ENCODE results near the gene VTI1A. TPM values are rescaled to one million over a fixed set of nuclear protein-coding genes. Genes with fewer than 3 reads are reported as not detected.

VTI1A gene
- total and polyA plus RNA-seq, 2 of the 13 experiments (the other 11 are each of a cell fraction or from before 2014, with no cell fraction given), result 11.7 to 32.7 TPM

- Histone ChIP-seq H3K9me3 (ENCODE audit: low read length) (no peaks in the 10 kb centered on the region), H3K9ac (ENCODE audit: insufficient read depth, low read depth, low read length) (no peak overlapping the region), H3K79me2 (ENCODE audit: insufficient read depth, low read length) (no peaks in the 10 kb centered on the region), H3K36me3 (replicated peaks in 1 of 2; ENCODE audit: control insufficient read depth in 1 of 2, insufficient read depth in 2 of 2, low read length in 2 of 2) (no peaks in the 10 kb centered on the region; a peak in 1 of 5 replicates), H3K4me2 (ENCODE audit: low read depth, low read length) (no peak overlapping the region), H4K20me1 (ENCODE audit: insufficient read depth, low read length) (no peaks in the 10 kb centered on the region), H2AFZ (ENCODE audit: low read length) (no peak overlapping the region), H3K27ac (ENCODE audit: extremely low read length, insufficient read depth, low read length) (peak overlapping the region; percentile 9), H3K4me1 (ENCODE audit: insufficient read depth, low read length) (peaks cover 77% of the 10 kb centered on the region), H3K27me3 (ENCODE audit: control insufficient read depth in 1 of 2, insufficient read depth in 2 of 2, low read length in 2 of 2) (no peaks in the 10 kb centered on the region), H3K4me3 (replicated peaks in 1 of 3; ENCODE audit: insufficient read depth in 1 of 3, low read depth in 2 of 3, low read length in 3 of 3) (no peak overlapping the region)
- TF ChIP-seq, protein P1, sequence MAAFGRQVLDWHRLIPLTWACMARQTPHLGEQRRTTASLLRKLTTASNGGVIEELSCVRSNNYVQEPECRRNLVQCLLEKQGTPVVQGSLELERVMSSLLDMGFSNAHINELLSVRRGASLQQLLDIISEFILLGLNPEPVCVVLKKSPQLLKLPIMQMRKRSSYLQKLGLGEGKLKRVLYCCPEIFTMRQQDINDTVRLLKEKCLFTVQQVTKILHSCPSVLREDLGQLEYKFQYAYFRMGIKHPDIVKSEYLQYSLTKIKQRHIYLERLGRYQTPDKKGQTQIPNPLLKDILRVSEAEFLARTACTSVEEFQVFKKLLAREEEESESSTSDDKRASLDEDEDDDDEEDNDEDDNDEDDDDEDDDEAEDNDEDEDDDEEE (CRISPR knock-in tag; IDR thresholded peaks at IDR 0.05), result no peak
- no peak for TF ChIP-seq NFE2L1 (CRISPR knock-in tag; IDR thresholded peaks at IDR 0.05; ENCODE audit: borderline replicate concordance)
- no peak for TF ChIP-seq ZNF891 (CRISPR knock-in tag; IDR thresholded peaks at IDR 0.05)
- TF ChIP-seq HES4 (CRISPR knock-in tag; IDR thresholded peaks at IDR 0.05; ENCODE audit: borderline replicate concordance), result no peak
- TF ChIP-seq ZNF432 (CRISPR knock-in tag; IDR thresholded peaks at IDR 0.05; ENCODE audit: borderline replicate concordance), result no peak
- TF ChIP-seq ZNF180 (CRISPR knock-in tag; IDR thresholded peaks at IDR 0.05; ENCODE audit: borderline replicate concordance, low read depth), result no peak
- TF ChIP-seq REXO4 (CRISPR knock-in tag; IDR thresholded peaks at IDR 0.05; ENCODE audit: borderline replicate concordance), result no peak
- TF ChIP-seq REST (IDR thresholded peaks at IDR 0.05; ENCODE audit: borderline replicate concordance in 1 of 2, low read depth in 1 of 2, low read length in 2 of 2), result no peak
- TF ChIP-seq TAF15 (IDR thresholded peaks at IDR 0.05; ENCODE audit: low read depth, low read length, poor library complexity, severe bottlenecking), result no peak
- no peak for TF ChIP-seq BHLHE40 (IDR thresholded peaks at IDR 0.05; ENCODE audit: low read length)
- no peak for TF ChIP-seq WIZ (CRISPR knock-in tag; IDR thresholded peaks at IDR 0.05)
- TF ChIP-seq ZNF337 (CRISPR knock-in tag; IDR thresholded peaks at IDR 0.05; ENCODE audit: borderline replicate concordance, low read depth), result no peak
- TF ChIP-seq ZNF577 (CRISPR knock-in tag; IDR thresholded peaks at IDR 0.05; ENCODE audit: borderline replicate concordance, low read depth), result no peak
- no peak for TF ChIP-seq ZNF780A (CRISPR knock-in tag; IDR thresholded peaks at IDR 0.05)
- TF ChIP-seq, protein P2, sequence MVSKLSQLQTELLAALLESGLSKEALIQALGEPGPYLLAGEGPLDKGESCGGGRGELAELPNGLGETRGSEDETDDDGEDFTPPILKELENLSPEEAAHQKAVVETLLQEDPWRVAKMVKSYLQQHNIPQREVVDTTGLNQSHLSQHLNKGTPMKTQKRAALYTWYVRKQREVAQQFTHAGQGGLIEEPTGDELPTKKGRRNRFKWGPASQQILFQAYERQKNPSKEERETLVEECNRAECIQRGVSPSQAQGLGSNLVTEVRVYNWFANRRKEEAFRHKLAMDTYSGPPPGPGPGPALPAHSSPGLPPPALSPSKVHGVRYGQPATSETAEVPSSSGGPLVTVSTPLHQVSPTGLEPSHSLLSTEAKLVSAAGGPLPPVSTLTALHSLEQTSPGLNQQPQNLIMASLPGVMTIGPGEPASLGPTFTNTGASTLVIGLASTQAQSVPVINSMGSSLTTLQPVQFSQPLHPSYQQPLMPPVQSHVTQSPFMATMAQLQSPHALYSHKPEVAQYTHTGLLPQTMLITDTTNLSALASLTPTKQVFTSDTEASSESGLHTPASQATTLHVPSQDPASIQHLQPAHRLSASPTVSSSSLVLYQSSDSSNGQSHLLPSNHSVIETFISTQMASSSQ (IDR thresholded peaks at IDR 0.05; ENCODE audit: low read depth), result no peak
- TF ChIP-seq, protein P2 (CRISPR knock-in tag; IDR thresholded peaks at IDR 0.05; ENCODE audit: borderline replicate concordance), result no peak
- 91% methylated on average over 10 of the region's 10 CpGs for WGBS (ENCODE audit: low lambda C conversion rate)
- in situ Hi-C loops (cut with HindIII; ENCODE audit: extremely low pct_ligation_motif_present, low pct_unique_long_range_greater_than_20kb), result no loop called here
- ChIA-PET CTCF (ENCODE audit: low intra/inter-chr PET ratio, low total read pairs) (no interaction called here), POLR2A (interaction anchor here (2.4 kb wide), 1 partner anchor 15 kb away, joined by 12 read pairs; no protein-coding TSS in a partner anchor)
- DNase-seq (ENCODE audit: low spot score) (no peak), FAIRE-seq (no peak), ATAC-seq (no peak)
- intact Hi-C loops (cut with micrococcal nuclease; ENCODE audit: unreplicated experiment), result no loop called here
- no TSS peak for BruUV-seq (replicated peaks)
Observed at GRCh38 chr10:112753961-112754411, 307.0 kb downstream of the VTI1A start.

Data from HepG2 (cell line).